NT2/D1 (cell line): ENCODE measurements around the gene RHOH.

Experiments used
- SUZ12 ChIP-seq: IDR thresholded peaks from 2 replicates; pipeline ENCODE4 v1.6.1; 2011; ENCODE audit not compliant: insufficient read length, insufficient read depth; ENCODE audit errors: extremely low read depth
- YY1 ChIP-seq: IDR thresholded peaks from 2 replicates; pipeline ENCODE4 v1.6.1; 2011; ENCODE audit not compliant: insufficient read length, insufficient read depth
- ZNF274 ChIP-seq: IDR thresholded peaks from 2 replicates; pipeline ENCODE4 v1.6.1; 2011; ENCODE audit warnings: mild to moderate bottlenecking, low read depth, low read length

DNA sequence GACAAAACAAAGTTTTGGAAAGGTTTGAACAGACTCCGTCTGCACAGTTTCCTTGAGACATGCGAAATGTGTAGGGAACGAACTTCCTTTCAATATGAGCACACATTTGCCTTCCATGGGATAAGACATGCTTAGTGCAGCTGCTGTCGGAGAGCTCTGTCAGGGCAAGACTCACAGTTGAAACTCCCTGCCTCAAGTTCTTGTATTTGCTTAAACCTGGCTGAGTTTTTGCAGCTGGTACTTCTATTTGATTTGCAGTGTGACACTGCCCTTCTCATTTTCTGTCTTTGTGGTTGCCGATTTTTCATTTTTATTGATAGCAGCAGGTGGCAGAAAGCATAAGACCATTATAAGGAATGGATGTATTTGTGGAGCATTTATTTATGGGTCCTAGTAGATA is 18.2 kb upstream of the RHOH start:
- TF ChIP-seq ZNF274: no peak
- TF ChIP-seq SUZ12: no peak
- TF ChIP-seq YY1: no peak
